ENCODE results near the gene GATB. TPM values are rescaled to one million over a fixed set of nuclear protein-coding genes. Genes with fewer than 3 reads are reported as not detected.

The GATB gene
- total RNA-seq, 1 experiment from 2014 or later, result 21.2 TPM

GRCh38 chr4:151667048-151667447 lies 93.8 kb downstream of the GATB start:
- no peaks in the 10 kb centered on the region for H3K27me3 Mint-ChIP-seq (ENCODE audit: low read depth)

More at GRCh38 chr4:151667048-151667447, 93.8 kb downstream of the GATB start:
- Histone ChIP-seq H3K23ac (ENCODE audit: insufficient read length, low read depth, low read length) (no peak overlapping the region), H2BK120ac (ENCODE audit: low read depth, low read length, poor library complexity, severe bottlenecking) (no peak overlapping the region), H3K4ac (ENCODE audit: low read depth, low read length) (no peak overlapping the region), H4K5ac (ENCODE audit: insufficient read length, low read depth, low read length) (no peak overlapping the region), H3K18ac (ENCODE audit: insufficient read length, low read depth, low read length) (no peak overlapping the region), H3K79me2 (ENCODE audit: insufficient read depth, low read length) (no peaks in the 10 kb centered on the region), H4K91ac (ENCODE audit: insufficient read length, low read depth, low read length) (no peak overlapping the region), H3K14ac (ENCODE audit: insufficient read depth, low read length) (no peak overlapping the region), H2BK5ac (ENCODE audit: insufficient read length, low read length) (no peak overlapping the region), H3K4me1 (ENCODE audit: insufficient read depth, low read length) (no peaks in the 10 kb centered on the region), H3K9me3 (ENCODE audit: control insufficient read depth, low read depth, low read length) (no peaks in the 10 kb centered on the region), H4K20me1 (ENCODE audit: control insufficient read depth, insufficient read depth, insufficient read length) (no peaks in the 10 kb centered on the region), H2AFZ (ENCODE audit: low read length) (no peak overlapping the region), H3K9ac (ENCODE audit: extremely low read depth, insufficient read length, low read length) (no peak overlapping the region), H2BK20ac (ENCODE audit: low read depth, low read length, poor library complexity, severe bottlenecking) (no peak overlapping the region), H3T11ph (ENCODE audit: low read length) (no peak overlapping the region), H3K56ac (ENCODE audit: insufficient read length, low read depth, low read length) (no peak overlapping the region), H2BK12ac (ENCODE audit: insufficient read length, low read depth, low read length) (no peak overlapping the region), H2BK15ac (ENCODE audit: low read depth, low read length) (no peak overlapping the region), H3K4me2 (ENCODE audit: insufficient read depth, insufficient read length, low read length) (no peak overlapping the region), H3K27me3 (ENCODE audit: insufficient read depth, low read length) (no peaks in the 10 kb centered on the region), H3K23me2 (ENCODE audit: insufficient read length, low read depth, low read length, poor library complexity, severe bottlenecking) (no peaks in the 10 kb centered on the region), H3K27ac (ENCODE audit: insufficient read length, low read depth, low read length) (no peak overlapping the region), H3K79me1 (ENCODE audit: insufficient read depth, low read depth, low read length, poor library complexity, severe bottlenecking) (no peaks in the 10 kb centered on the region), H4K8ac (replicated peaks; ENCODE audit: insufficient read length, low read depth, low read length) (no peak overlapping the region), H2AK5ac (ENCODE audit: insufficient read length, low read length) (no peak overlapping the region)
- TF ChIP-seq CTCF (conservative IDR thresholded peaks at IDR 0.05), result no peak
- no peaks in the 10 kb centered on the region for H3K9me3 Mint-ChIP-seq
- H3K4me3 Mint-ChIP-seq, result no peak overlapping the region
- DNase-seq, result no peak
- H3K36me3 Mint-ChIP-seq (ENCODE audit: insufficient read depth in 1 of 3, low read depth in 3 of 3), result peaks cover 4 to 10% (median 9%) of the 10 kb centered on the region in 3 experiments; a peak in 6 of 7 replicates
- peaks cover 4 to 6% of the 10 kb centered on the region in 2 experiments; a peak in 2 of 4 replicates for H3K4me1 Mint-ChIP-seq
- peak overlapping the region in 1 of 3 experiments; percentile 43; a peak in 1 of 7 replicates for H3K27ac Mint-ChIP-seq
- no CpG with 5 or more reads among the region's 3 CpGs for WGBS (ENCODE audit: extremely low coverage, insufficient read length, low lambda C conversion rate)

Measured in H9 (cell line).